ENCODE results near the gene ZNF638. TPM values are rescaled to one million over a fixed set of nuclear protein-coding genes. Genes with fewer than 3 reads are reported as not detected.
A peak's percentile ranks its signal among the peaks of the same experiment; 100 is the strongest.

Gene ZNF638
- total and polyA plus RNA-seq, 2 donors (not counting 3 experiments of a cell fraction or from before 2014, with no cell fraction given), result 36.4 to 111 TPM

GRCh38 chr2:71340176-71340575, 8.6 kb downstream of the ZNF638 start:
- H4K20me1 ChIP-seq (replicated peaks; ENCODE audit: control insufficient read depth, extremely low read depth, insufficient read depth, low read length), result peaks cover 44% of the 10 kb centered on the region
- H3K4me2 ChIP-seq (ENCODE audit: insufficient read depth, low read length), result peak overlapping the region; percentile 16
- intact Hi-C loops (cut with micrococcal nuclease) (no loop called here), dilution Hi-C loops (cut with MboI; ENCODE audit: extremely low pct_ligation_motif_present, low sequenced_read_pairs) (no loop called here)
- FAIRE-seq (no peak), DNase-seq (ENCODE audit: low read depth, low spot score) (peak; percentile 12)
- no TSS peak for BruUV-seq (replicated peaks)
- TF ChIP-seq EZH2 (IDR thresholded peaks at IDR 0.05; ENCODE audit: borderline replicate concordance, low read depth, low read length, severe bottlenecking) (no peak), GATA2 (IDR thresholded peaks at IDR 0.05; ENCODE audit: insufficient read depth, insufficient read length, low read depth, low read length) (no peak), CTCF (IDR thresholded peaks at IDR 0.05; ENCODE audit: extremely low read depth in 1 of 2, insufficient read depth in 1 of 2, low read depth in 1 of 2, low read length in 2 of 2) (no peak), POLR2AphosphoS5 (IDR thresholded peaks at IDR 0.05; ENCODE audit: insufficient read depth, low read depth, low read length) (no peak), FOS (IDR thresholded peaks at IDR 0.05; ENCODE audit: borderline replicate concordance, insufficient read depth, low read length) (no peak), JUN (IDR thresholded peaks at IDR 0.05; ENCODE audit: borderline replicate concordance, insufficient read depth, insufficient read length, low read depth) (no peak), MAX (IDR thresholded peaks at IDR 0.05; ENCODE audit: insufficient read depth, insufficient read length) (no peak), POLR2A (IDR thresholded peaks at IDR 0.05; ENCODE audit: low read depth, low read length) (no peak), MYC (IDR thresholded peaks at IDR 0.05; ENCODE audit: low read depth, low read length) (no peak)
- no peak overlapping the region for H3K9ac ChIP-seq (replicated peaks; ENCODE audit: extremely low read depth, insufficient read depth, low read length)
- H3K9me1 ChIP-seq (replicated peaks; ENCODE audit: control insufficient read depth, extremely low read depth, insufficient read depth, low read length), result peaks cover 8% of the 10 kb centered on the region
- no peak overlapping the region for H3K27ac ChIP-seq (ENCODE audit: insufficient read depth, low read depth, low read length)
- ChIA-PET CTCF (interaction anchor here (1.6 to 1.9 kb wide), 2 partner anchors 8 to 41 kb away, joined by 3 to 11 read pairs; partner anchors contain the start of gene ZNF638), POLR2A (no interaction called here)
- no peaks in the 10 kb centered on the region for H3K9me3 ChIP-seq (replicated peaks; ENCODE audit: control insufficient read depth, insufficient read depth, low read length)
- H3K4me1 ChIP-seq (ENCODE audit: control insufficient read depth, extremely low read depth, insufficient read depth, low read length), result no peaks in the 10 kb centered on the region
- no peak overlapping the region for H3K4me3 ChIP-seq (replicated peaks in 1 of 3; ENCODE audit: insufficient read depth in 1 of 3, low read depth in 1 of 3, low read length in 3 of 3)
- H3K27me3 ChIP-seq (ENCODE audit: control insufficient read depth in 2 of 2, insufficient read depth in 2 of 2, low read length in 2 of 2), result no peaks in the 10 kb centered on the region
- no peak overlapping the region for H2AFZ ChIP-seq (ENCODE audit: low read depth, low read length)
- peaks cover 95% of the 10 kb centered on the region for H3K79me2 ChIP-seq (ENCODE audit: control insufficient read depth, insufficient read depth, low read length)
- H3K36me3 ChIP-seq (ENCODE audit: control insufficient read depth in 2 of 2, extremely low read depth in 1 of 2, insufficient read depth in 2 of 2, low read length in 2 of 2), result no peaks in the 10 kb centered on the region

All from endothelial cell of umbilical vein (primary cell).